ENCODE data around the gene PDE10A. TPM values are rescaled to one million over a fixed set of nuclear protein-coding genes. Genes with fewer than 3 reads are reported as not detected.

The PDE10A gene
- total RNA-seq, 1 experiment from 2014 or later = 0.31 TPM

- no peak overlapping the region for H2BK20ac ChIP-seq (ENCODE audit: low read depth, low read length, poor library complexity, severe bottlenecking)
- Mint-ChIP-seq H3K36me3 (ENCODE audit: insufficient read depth in 1 of 3, low read depth in 3 of 3) (no peaks in the 10 kb centered on the region), H3K27ac (no peak overlapping the region), H3K9me3 (0 out of 5 replicates have a peak, but pooled peaks cover 0 to 2% of the 10 kb centered on the region in 2 experiments), H3K27me3 (ENCODE audit: low read depth) (peaks cover 2% of the 10 kb centered on the region; the same call in 1 of the 2 replicates), H3K4me1 (no peaks in the 10 kb centered on the region), H3K4me3 (no peak overlapping the region; a peak in 1 of 5 replicates)
- no peak for TF ChIP-seq CTCF (conservative IDR thresholded peaks at IDR 0.05)
- H3K9me3 ChIP-seq (ENCODE audit: control insufficient read depth, low read depth, low read length) = no peaks in the 10 kb centered on the region
- H2AFZ ChIP-seq (ENCODE audit: low read length) = no peak overlapping the region
- no peaks in the 10 kb centered on the region for H3K27me3 ChIP-seq (ENCODE audit: insufficient read depth, low read length)
- H2BK12ac ChIP-seq (ENCODE audit: insufficient read length, low read depth, low read length) = no peak overlapping the region
- no peak overlapping the region for H4K8ac ChIP-seq (replicated peaks; ENCODE audit: insufficient read length, low read depth, low read length)
- H3K56ac ChIP-seq (ENCODE audit: insufficient read length, low read depth, low read length) = no peak overlapping the region
- no peak overlapping the region for H4K5ac ChIP-seq (ENCODE audit: insufficient read length, low read depth, low read length)
- no peaks in the 10 kb centered on the region for H3K79me2 ChIP-seq (ENCODE audit: insufficient read depth, low read length)
- no peaks in the 10 kb centered on the region for H3K79me1 ChIP-seq (ENCODE audit: insufficient read depth, low read depth, low read length, poor library complexity, severe bottlenecking)
- no CpG with 5 or more reads among the region's 4 CpGs for WGBS (ENCODE audit: extremely low coverage, insufficient read length, low lambda C conversion rate)
- no peak overlapping the region for H3K27ac ChIP-seq (ENCODE audit: insufficient read length, low read depth, low read length)
- H2BK120ac ChIP-seq (ENCODE audit: low read depth, low read length, poor library complexity, severe bottlenecking) = no peak overlapping the region
- H2BK15ac ChIP-seq (ENCODE audit: low read depth, low read length) = no peak overlapping the region
- H4K91ac ChIP-seq (ENCODE audit: insufficient read length, low read depth, low read length) = no peak overlapping the region
- H3T11ph ChIP-seq (ENCODE audit: low read length) = no peak overlapping the region
- H2AK5ac ChIP-seq (ENCODE audit: insufficient read length, low read length) = no peak overlapping the region
- H3K14ac ChIP-seq (ENCODE audit: insufficient read depth, low read length) = no peak overlapping the region
- no peak overlapping the region for H3K9ac ChIP-seq (ENCODE audit: extremely low read depth, insufficient read length, low read length)
- H3K18ac ChIP-seq (ENCODE audit: insufficient read length, low read depth, low read length) = no peak overlapping the region
- DNase-seq = no peak
- H3K4ac ChIP-seq (ENCODE audit: low read depth, low read length) = no peak overlapping the region
- no peak overlapping the region for H3K23ac ChIP-seq (ENCODE audit: insufficient read length, low read depth, low read length)
- no peaks in the 10 kb centered on the region for H3K4me1 ChIP-seq (ENCODE audit: insufficient read depth, low read length)
- no peaks in the 10 kb centered on the region for H3K23me2 ChIP-seq (ENCODE audit: insufficient read length, low read depth, low read length, poor library complexity, severe bottlenecking)
- H3K4me2 ChIP-seq (ENCODE audit: insufficient read depth, insufficient read length, low read length) = no peak overlapping the region
- H4K20me1 ChIP-seq (ENCODE audit: control insufficient read depth, insufficient read depth, insufficient read length) = no peaks in the 10 kb centered on the region
- H2BK5ac ChIP-seq (ENCODE audit: insufficient read length, low read length) = no peak overlapping the region
Observed at GRCh38 chr6:165536911-165537310, 126.1 kb downstream of the PDE10A start.

Data from H9 (cell line).